HG03469 (cell line): ENCODE results near the gene OR2S2.

Experiments
- ATAC-seq: cut with Tn5 transposase; IDR thresholded peaks from one replicate; pipeline ENCODE4 v1.9.1; 2021; ENCODE audit warnings: mild to moderate bottlenecking, moderate library complexity, moderate number of reproducible peaks; ENCODE audit not compliant: unreplicated experiment

The OR2S2 gene

DNA sequence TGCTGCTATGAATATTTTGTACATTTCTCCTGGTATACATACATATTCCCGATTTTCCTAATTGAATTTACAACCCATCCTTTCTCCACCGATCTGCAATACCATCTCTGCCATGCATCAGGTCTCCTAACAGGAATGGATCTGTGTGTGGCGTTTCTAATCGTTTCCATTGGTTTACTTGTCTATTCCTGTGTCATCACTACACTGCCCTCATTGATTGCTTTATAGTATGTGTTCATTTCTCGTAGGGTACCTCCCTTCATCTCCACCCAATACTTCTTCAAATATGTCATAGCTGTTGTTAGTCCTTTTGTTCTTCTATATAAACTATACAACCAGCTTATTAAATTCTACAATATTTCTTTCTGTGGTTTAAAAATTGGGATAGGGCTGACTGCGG is 7.1 kb upstream of the OR2S2 start:
- ATAC-seq, result no peak

DNA sequence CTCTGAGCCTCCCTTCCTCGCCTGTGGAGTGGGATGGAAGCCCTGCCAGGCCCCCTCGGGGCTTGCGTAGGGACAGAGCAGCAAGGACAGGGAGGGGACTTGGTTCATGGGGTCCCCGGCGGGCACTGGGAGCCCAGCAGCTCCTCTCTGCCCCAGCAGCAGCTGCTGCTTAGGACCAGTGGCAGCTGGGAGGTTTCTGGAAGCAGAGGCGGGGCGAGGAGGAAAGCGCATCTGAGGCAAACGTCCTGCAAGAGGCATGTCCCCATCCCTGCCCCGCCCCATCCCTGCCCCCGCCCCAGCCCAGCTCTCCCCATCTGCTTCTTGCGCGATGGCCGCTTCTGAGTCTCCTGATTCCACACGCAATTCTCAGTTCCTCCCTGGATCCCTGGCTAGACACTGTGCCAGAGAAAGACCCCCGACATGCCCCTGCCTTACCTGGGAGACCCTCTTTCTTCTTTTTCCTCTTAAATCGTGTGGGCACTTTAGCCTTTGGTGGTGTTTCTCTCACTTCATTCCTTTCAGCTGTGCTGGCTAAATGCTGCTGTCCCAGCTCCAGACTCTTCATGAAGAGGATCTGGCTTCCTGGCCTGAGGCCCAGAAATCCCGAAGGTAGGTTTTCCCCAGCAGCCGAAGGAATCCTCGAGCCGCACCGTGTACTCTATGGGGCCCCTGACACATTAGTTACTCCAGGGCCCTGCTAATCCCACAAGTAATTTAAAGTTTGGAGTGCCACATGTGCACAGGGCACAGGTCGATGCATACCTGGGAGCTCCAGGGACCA is 4.4 kb upstream of the OR2S2 start:
- ATAC-seq, result no peak

DNA sequence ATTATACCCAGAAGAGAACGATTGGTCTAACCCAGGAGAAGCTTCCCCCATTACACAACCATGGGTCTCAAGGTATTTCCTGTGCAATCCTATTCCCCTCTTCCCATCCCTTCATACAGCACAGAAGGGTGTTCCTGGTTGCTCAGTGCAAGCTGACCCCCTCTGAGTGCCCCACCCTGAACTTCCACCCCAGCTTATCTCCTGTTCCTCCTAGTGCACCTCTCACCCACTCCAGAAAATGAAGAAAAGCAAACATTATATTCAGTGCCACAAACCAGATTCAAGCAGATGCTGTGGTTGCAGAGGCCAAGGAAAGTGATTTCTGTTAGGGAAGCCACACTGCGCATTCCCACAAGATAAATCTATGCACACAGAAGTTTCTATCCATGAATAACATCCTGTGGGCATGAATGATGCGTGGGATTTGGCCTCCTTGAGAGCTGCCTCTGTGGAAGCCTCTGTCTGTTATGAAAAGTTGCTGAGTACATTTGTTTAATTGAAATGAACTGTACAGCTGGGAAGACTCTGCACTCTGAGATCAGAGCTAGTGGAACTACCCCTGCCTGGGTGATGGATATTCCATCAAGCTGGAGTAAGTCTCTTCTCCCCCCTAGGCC is 2.2 kb upstream of the OR2S2 start:
- ATAC-seq, result no peak

DNA sequence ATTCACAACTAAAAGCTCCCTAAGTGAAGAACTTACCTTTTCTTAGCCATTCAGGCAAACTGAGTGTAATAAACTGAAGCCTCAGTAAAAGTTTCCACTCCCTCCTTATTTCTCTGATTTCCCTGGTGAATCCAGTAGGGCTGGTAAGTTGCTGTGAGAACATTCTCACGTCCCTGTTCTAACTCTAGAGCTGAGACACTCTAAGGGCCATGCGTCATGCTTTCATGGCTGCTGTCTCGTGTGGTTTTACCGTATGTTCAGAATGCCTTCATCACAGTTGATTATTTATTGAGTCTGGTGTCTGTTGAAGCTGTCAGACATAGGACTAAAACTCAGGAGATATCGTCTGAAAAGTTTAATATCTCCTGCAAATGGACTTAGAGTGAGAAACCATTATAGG is 1.3 kb downstream of the OR2S2 start:
- ATAC-seq, result no peak

DNA sequence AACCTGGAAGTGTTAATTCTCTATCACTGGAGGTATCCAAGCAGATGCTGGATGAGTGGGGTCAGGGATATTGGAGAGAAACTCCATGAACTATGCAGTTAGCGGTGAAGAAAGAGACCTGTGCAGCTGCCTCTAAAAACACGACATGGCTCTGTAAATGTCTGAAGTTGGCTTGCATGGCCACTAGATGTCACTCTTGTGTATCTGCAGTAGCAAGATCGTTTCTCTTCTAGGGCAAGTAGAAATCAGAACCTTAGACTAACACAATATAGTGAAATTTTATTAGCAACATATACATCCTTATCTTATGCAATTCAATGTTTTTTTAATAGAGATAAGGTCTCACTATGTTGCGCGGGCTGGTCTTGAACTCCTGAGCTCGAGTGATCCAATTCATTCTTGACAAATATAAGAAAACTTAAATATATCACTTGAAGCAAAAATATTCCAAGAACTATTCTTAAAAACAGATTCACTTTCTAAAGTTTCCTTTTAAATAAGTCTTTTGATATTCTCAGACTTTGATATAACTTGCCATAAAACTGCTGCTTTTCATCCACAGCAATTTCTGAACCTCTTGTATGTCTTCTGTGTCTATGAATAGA is 2.9 kb downstream of the OR2S2 start:
- ATAC-seq, result no peak

DNA sequence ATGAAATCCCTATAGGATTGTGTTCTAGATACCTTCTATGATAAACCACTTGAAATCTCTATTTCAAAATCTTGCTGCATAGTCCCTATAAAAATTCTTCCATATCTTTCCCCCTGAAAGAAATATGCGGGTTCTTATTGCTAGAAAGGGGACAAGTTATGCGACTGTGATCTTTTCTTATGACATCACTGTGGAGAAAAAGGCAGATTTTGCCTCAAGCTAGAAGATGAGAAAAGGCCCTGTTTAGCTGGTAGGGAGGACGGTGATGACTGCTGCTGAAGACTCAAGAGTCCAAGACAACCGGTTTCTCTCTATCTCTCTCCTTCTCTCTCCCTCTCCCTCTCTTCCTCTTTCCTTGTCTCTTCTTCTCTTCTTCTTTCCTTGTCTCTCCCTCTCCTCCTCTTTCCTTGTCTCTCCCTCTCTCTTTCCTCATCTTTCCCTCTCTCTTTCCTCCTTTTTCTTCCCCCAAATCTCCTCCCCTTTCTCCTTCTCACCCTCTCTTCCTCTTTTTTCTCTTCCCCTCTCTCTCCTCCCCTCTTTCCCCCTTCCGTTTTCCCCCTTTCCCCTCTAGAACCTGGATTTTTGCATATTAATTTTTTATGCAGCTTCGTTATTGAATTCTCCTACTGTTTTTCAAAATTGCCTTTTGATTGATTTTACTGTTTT is 5.3 kb downstream of the OR2S2 start:
- ATAC-seq, result no peak

DNA sequence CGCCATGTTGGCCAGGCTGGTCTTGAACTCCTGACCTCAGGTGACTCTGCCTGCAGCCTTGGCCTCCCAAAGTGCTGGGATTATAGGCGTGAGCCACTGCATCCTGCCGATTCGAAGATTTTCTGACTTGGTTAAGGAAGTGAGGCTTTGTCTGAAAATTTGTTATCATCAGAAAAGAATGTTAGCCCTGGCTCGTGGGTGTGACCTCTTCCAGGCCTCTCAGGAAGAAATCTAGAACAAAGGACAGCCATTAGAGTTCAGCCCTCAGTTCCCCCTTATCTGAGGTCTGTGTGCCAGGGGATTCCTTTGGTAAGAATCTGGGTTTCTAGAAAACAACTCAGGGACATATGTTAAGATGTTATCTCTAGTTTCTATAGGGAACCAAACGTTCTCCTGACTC is 6.2 kb downstream of the OR2S2 start:
- ATAC-seq, result no peak

DNA sequence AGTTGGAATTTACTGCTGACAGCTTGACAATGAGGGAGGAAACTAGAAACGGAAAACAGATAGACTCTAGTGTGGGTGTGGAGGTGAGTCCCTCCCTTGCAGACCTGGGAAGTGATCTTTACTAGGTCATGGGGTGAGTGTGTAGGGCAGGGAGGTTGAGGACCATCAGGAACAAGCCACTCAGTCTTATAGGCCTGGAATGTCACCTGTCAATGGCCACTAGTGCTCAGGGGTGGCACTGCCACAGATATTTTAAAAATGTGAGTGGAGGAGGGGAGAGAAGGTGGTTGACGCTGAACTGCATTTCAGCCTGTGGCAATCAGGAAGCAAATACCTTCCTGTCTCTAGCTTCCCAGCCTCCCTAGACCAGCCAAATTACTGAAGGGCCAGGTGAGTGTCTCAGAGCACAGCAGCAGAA is 9.0 kb downstream of the OR2S2 start:
- ATAC-seq, result no peak

DNA sequence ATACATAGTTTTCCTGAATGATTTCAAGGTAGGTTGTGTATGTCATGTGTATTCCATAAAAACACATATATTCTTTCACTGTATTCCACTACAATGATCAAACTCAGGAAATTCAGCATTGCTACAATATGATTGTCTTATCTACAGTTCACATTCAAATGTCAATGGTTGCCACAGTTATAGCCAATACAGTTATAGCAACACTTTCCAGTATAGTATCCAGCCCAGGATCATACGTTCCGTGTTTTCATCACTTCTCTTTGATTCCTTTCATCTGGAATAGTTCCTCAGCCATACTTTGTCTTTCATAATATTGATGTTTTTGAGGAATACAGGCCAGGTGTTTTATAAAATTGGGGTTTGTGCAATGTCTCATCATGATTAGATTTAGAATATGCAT is 9.5 kb downstream of the OR2S2 start:
- ATAC-seq, result no peak

DNA sequence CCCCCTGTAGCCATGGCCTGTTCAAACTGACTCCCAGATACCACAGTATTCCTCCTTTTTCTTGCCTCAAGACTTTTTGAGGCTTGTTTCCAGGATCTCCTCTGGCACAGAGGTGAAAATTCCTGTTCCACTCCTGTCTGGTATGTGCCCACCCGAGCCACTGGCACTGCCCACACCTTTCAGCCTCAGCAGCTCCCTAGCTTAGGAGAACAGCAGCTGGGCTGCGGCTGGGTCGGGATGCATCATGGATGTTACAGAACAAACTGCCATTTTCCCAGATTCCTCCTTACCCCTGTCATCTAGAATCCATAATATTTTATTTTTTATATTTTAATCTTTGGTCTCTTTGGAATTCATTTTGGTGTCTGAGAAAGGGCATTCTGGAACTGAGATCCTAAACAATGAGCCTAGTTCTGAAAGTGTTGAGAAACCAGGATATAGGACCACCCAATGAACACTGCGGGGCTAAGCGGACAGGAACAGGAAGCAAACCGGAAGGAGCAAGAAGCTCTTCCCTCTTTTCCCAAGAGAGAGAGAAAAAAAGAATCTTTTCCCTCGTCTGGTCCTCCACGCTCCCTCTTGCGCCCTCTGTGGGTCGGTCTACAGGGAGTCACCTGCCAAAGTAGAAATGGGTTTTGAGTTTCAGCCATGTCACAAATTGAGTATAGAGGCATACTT is 12.5 kb downstream of the OR2S2 start:
- no peak for ATAC-seq

DNA sequence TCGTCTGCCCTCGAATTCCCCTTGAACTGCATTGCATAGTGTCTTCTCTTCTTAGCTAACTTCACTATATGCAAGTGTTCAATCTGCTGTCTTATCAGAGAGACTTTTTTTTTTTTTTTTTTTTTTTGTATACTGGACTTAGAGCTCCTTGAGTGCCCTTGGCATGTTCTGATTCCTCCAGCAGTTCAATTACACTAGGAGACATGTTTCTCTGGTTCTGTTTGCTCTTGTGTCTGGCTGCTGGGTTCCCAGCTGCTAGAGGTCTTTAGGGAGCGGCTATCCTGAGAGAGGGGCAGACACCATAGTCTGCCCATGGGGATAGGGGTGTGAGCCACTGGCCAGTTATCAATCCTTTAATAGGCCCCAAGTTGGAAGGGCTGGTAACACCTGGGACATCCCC is 13.1 kb downstream of the OR2S2 start:
- no peak for ATAC-seq

DNA sequence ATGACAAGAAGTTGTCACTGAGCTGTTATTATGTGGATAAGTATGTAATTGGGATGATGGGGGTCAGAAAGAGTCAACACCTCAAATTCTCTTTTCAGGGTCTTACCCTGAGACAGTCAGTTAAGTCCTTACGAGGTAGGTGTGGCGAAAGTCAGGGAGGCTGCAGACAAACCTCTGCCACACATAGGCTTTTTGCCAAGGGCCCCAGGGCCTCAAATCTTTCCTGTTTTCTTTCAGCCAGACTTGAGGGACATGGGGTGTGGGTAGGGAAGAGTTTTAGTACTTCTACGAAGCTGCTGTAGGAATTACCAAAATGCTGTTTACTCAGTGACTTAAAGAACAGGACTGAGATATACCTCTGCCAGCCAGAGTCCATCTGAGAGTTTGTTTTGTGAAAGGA is 13.8 kb downstream of the OR2S2 start:
- ATAC-seq, result no peak

DNA sequence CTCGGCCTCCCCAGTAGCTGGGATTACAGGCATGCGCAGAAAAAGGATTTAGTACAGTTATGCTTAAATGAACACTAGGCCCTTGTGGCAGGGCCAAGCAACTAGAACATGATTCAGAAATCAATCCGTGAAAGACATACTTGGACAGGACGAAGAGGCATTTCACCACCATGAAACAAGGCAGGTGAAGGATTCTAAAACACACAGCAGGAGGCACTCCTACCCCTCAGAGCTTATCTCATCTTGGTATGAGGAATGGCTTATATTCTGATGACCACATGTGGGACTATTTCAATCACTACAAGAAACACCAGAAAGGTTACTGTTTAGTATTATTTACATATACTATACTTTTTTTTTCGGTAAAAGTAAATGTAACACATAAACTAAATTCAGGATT is 15.7 kb downstream of the OR2S2 start:
- no peak for ATAC-seq

DNA sequence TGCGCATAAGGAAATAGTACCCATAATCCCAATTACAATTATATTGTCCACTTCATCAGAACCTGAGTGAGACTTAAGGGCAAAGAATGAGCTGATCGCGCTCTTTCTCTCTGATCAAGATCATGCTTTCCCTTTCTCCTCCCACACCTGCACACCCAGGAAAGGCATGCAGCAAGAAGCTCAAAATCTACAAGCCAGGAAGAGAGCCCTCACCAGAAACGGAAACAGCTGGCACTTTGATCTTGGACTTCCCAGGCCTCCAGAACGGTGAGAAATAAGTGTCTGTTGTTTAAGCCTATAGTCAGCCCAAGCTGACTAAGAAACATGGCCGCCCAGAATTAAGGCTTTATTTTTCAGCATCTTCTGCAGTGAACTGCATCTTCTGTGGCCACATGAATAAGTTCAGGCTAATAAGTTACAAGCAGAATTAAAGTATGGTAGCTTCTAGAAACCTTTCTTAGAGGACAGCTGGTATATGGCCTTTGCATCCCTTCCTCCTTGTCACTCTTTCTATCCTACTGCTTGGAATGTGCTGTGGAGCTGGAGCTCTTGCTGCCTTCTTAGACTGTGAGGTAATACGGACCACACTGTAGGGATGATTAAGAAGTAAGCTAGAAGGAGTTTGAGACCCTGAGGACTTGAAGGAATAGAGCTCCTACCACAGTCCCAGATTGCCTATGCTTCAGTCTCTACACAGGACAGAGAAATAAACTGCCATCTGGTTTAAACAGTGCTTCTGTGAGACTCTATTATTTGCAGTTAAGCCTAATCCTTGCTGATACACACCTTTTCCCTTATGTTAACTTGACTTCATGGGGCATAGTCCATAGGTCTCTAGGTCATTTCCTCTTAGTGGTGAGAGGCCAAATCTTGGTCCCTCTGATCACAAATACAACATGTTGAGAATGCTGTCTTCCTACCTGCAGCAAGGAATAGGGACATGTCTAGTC is 17.2 kb downstream of the OR2S2 start:
- no peak for ATAC-seq

DNA sequence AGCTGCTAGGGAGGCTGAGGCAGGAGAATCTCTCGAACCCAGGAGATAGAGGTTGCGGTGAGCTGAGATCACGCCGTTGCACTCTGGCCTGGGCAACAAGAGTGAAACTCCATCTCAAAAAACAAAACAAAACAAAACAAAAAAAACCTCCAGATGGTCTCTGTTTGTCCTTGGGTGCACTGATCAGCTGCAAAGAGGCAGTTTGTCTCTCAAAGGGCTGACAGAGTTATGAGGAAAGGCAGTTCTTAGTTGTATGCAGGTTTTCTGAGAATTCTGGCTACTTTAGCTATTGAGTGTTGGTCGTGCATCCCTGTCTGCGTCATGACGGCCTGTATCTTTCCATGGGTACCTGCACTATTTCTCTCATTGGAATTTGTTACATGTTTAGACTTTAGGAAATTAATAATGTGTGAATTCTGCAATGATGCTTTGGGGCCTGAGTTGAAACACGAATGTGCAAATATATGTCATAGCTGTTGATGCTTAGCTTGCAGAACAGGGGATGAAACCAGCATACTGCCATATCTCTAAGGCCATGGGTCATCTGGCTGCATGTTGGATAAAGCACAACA is 18.2 kb downstream of the OR2S2 start:
- ATAC-seq, result no peak

DNA sequence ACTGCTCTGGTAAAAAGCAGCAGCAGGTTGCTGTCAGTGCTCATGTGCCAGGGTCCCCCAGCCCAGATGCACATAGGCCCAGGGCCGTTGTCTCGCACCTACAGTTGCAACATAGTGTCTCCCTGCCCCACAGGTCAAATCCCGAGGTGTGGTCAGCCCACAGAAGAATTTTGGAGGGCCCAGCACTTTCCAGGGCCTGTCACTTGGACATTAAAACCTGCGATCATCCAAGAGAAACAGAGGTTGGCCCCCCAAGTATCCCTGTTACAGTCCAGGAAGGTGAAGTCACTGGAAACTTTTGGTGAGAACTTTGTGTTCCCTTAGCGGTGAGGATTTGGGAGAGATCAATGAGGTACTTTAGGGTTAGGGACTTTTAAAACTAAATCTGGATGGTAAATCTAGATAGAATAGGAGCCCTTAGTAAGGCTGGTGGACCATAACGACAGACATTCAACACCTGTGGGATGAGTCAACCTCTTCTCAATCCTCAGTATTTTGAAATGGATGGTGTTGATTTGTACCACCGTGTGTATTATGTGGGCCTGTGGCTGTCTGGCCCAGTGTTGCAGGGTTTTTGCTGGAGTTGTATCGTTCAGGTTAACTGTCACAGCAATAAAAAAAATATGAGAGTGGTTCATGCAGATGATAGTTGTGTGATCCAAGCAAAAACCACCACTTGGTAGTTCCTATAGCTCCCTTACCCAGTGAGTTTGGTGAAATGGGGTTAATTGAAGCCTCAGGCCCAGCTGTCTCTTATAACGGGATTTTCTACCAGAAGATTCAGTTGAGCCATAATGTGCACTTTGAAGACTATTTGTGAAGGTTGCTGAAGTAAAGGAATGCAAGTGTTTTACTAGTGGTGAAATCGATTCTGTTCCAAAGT is 19.2 kb downstream of the OR2S2 start:
- ATAC-seq, result no peak

DNA sequence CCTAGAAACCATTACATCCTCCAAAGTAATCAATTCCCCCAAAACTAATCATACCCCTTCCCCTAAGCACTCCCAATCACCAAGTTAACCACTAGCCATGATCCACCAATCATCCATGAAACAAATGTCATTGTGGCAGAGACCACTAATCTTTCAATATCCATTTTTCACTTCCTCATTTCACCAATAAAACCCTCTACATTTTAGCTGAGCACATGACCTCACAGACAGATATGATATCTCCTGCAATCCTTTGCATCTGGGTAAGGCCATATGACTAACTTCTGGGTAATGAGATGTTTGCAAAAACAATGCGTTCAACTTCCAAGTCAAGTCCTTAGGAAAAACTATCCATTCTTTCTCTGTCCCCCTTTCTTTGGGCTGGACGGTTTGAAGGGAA is 20.7 kb downstream of the OR2S2 start:
- ATAC-seq, result no peak

DNA sequence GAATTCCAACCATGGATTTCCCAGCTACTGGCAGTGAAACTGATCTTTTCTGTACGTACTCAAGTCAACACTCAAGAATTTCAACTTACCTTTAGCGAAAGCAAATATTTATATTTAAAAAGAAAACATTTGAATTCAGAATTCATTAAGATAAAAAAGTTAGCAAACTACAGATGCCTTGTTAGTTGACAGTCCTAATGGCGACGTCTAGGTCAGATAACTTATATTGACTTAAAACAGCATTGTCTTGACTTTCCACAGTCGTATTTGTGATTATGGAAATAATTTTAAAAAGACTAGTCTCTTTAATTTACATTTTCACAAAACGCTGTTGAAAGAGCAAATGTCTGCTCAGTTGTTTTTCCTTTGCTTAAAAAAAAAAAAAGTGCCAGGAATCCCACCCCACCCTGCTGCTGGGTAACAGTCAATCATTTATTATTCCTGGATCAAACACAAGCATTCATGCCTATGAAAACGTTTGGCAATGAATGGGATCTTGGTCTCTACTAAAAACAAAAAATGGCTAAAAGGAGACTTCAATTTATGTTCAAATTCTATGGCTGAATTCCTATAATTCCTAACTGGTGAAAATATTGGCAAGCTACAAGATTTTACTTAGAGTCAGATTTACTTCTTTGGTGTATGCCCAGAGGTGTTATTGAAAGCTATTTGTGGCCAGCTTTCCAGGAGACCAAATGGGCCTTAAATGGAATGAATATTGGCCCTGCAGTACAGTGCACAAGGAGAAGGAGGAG is 22.0 kb downstream of the OR2S2 start:
- ATAC-seq, result no peak
